Globus pallidus (tissue), 1 donor: ENCODE data around the gene DLG1.
"Not testable (repeated sequence)": the region's sequence is repeated elsewhere in the genome, so short reads cannot be mapped to it uniquely, and the experiment has no call there.

Experiments used
- DNase-seq: peaks from one replicate; pipeline ENCODE4 v3.0.0-alpha.2; 2015; ENCODE audit warnings: low spot score

DLG1 gene

DNA sequence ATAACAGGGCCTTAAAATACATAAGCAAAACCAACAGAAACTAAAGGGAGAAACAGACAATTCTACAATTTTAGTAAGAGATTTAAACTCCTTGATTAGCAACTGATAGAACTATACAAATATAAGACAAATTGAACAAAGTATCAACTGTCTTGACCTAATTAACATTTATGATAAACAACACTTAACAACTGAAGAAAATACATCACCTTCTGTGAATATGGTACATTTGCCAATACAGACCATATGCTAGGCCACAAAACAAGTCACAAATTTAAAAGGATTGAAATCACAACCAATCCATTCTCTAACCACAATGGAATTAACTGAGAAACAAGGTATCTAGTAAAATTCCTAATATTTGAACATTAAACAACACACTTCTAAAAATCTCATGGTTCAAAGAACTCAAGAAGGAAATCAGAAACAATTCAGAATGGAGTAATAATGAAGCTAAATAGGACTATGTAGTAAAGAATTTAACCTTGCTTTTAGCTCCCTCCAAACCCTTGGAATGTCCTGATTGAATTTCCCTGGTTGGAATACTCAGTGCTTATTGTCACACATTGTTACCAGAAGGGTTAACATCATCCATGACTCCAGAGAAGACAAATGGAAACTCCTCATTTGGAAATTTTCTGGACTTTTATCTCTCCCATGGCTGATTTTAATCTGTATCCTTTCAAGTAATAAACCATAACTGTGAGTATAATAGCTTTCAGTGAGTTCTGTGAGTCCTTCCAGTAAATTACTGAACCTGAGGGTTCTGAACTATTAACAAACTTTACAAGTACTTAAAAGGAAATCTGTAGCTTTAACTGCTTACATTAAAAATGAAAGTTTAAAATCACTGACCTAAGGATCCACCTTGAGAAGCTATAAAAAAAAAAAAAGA lies 88.8 kb downstream of the DLG1 start:
- DNase-seq, result no peak

- no peak for DNase-seq
Measured at GRCh38 chr3:197206913-197207312, 91.5 kb downstream of the DLG1 start.

DNA sequence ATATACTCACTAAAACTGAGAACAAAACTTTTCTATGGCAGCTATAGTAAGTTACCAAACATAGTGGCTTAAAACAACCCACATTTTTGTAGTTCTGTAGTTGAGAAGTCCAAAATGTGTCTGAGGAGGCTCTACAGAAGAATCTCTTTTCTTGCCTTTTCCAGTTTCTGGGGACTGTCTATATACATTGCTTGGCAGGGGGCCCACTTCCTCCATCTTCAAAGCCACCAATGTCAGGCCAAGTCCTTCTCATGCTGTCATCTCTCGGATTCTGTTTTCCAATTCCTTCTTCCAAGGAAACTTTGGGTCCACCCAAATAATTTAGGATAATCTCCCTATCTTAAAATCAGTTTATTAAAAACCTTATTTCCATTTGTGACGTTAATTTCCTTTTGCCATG lies 92.7 kb downstream of the DLG1 start:
- no peak for DNase-seq

GRCh38 chr3:197205265-197205664 lies 93.1 kb downstream of the DLG1 start:
- no peak for DNase-seq

- DNase-seq, result no peak
Measured at GRCh38 chr3:197204736-197205135, 93.7 kb downstream of the DLG1 start.

DNA sequence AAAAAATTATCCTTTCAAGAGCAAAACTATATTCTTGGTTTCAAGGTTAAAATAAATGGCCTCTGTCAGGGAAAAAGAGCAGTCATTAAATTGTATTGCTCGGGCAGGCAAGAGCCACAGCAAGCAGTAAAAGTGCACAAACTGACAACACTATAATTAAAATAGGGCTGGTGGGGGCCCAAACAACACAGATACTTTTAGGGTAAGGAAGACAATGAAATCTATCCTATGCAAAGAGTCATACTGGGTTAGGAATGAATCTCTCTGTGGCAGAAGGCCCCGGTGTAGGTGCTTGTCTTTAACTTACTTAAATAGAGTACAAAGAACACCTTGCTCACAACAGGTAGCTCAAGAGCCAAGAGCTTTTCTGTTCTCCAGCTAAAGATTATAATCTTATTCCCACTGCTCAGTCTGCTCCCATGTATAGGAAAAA lies 94.7 kb downstream of the DLG1 start:
- DNase-seq, result no peak

- DNase-seq, result no peak
Measured at GRCh38 chr3:197202694-197203093, 95.7 kb downstream of the DLG1 start.

DNA sequence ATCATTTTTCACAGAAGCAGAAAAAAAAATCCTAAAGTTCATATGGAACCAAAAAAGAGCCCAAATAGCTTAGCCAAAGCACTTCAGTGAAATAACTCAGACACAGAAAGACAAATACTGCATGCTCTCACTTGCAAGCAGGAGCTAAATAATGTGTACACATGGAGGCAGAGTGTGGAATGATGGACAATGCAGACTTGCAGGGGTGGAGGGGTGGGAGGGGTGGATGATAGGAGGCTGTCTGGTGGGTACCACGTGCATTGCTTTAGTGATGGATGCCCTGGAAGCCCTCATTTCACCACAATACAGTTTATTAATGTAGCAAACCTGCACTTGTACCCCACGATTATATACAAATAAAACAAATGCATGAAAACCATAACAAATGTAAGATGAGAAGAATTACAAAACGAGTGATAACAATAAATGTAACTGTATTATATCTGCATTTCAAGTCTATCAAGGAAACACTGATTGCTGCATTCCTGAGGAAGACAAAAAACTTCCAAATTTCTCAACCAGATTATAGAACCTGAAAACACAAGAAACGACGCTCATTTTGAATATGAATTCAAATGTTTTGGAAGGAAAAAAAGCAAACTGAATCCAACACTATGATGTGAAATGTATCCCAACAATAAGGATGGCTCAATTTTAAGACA lies 96.5 kb downstream of the DLG1 start:
- DNase-seq, result no peak

- DNase-seq, result not testable (repeated sequence)
Measured at GRCh38 chr3:197200856-197201255, 97.6 kb downstream of the DLG1 start.

DNA sequence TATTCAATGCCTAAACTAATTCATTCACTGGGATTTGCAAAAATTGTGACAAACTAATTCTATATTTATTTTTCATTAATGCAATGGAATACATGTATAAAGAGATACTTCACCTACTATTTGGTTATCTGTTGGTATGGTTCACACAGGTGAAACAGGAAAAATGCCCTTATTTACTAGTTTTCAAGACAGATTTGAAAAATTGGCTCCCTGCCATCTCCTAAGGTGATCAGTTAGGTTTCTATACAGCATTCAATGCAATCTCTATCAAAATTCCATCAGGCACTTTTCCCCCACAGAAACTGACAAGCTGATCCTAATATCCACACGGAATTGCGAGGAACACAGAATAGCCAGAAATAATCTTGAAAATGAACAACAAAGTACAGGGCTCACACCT lies 101.1 kb downstream of the DLG1 start:
- DNase-seq, result no peak

GRCh38 chr3:197196192-197196591 lies 102.2 kb downstream of the DLG1 start:
- DNase-seq, result no peak

GRCh38 chr3:197195326-197195725 lies 103.1 kb downstream of the DLG1 start:
- DNase-seq, result no peak

GRCh38 chr3:197193759-197194158 lies 104.7 kb downstream of the DLG1 start:
- not testable (repeated sequence) for DNase-seq

GRCh38 chr3:197191897-197192296 lies 106.5 kb downstream of the DLG1 start:
- no peak for DNase-seq

- DNase-seq, result no peak
Measured at GRCh38 chr3:197189623-197190022, 108.8 kb downstream of the DLG1 start.

- no peak for DNase-seq
Measured at GRCh38 chr3:197188963-197189362, 109.4 kb downstream of the DLG1 start.

DNA sequence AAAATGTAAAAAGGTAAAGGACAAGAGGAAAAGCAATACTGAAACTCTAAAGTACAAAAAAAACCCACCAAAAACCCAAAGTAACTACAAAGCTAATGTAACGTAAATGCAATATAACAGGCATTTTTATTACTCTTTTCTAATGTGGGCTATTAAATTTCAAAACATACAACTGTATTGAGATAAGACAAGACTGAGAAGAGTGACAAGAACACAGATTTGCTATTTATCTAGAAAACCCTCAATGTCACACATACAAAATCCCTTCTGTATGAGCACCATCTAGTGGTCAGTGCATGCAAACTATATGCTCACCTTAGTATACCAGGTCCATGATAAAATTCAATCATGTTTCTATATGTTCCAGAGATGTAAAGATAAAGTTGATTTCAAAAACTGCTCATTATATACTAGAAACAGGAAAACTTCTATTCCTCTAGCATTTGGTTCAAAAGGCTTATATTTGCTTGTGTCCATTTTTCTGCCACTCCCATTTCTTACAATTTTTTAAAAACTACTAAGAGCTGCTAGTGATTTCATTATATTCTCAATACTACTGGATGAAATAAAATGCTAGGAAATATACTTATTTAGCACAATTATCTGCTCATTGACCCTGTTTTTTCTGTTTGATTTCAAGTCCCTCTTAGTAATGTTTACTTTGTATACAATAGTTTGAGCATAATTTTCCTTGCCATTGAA lies 111.4 kb downstream of the DLG1 start:
- peak; percentile 56 for DNase-seq

DNA sequence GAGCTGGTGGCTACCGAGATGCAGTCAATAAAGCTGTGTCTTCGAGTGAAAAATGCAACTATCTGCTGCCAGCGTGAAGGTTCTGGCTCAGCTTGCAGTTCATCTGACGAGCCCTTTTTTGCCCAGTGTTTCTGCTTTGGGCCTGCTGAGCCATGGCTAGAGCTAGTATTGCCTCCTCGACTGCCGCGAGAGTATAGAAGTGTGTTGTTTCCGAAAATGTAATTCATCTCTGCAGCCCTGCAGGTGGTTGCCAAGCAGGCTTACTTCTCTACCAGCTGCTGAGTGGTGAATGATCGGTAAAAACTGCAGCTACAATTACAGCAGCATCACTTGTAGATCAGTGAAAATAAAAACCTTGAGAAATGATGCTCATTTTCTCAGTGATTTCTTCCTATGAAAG lies 114.8 kb downstream of the DLG1 start:
- DNase-seq, result peak; percentile 25

- DNase-seq, result no peak
Measured at GRCh38 chr3:197181741-197182140, 116.7 kb downstream of the DLG1 start.

GRCh38 chr3:197178998-197179397 lies 119.4 kb downstream of the DLG1 start:
- no peak for DNase-seq

- no peak for DNase-seq
Measured at GRCh38 chr3:197175503-197175902, 122.9 kb downstream of the DLG1 start.

DNA sequence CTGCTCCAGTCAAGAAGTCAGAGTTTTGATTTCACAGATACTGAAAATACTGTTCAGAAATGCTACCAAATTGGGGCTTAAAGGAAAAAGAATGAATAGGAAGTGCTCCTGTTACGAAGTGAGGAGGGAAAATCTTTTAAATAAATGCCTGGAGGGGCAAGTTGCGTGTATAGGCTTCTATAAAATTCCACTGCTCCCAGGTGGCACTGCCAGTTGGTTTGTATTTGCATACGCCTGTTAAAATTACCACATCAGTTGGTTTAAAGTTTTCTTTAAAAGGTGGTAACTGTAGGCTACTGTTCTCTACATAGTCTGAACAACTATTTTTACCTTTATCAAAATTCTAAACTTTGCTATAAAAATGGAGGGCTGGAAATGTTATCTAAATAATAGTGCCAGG lies 123.5 kb downstream of the DLG1 start:
- no peak for DNase-seq

DNA sequence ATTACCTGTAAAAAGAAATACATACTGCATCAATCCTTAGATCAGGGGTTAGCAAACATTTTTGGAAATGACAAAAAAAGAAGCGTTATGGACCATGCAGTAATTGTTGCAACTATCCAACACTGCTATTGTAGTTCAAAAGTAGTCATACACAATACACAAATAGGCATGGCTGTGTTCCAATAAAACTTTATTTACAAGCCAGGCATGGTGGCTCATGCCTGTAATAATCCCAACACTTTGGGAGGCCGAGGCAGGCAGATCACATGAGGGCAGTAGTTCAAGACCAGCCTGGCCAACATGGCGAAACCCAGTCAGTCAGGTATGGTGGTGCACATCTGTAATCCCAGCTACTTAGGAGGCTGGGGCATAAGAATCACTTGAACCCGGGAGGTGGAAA lies 124.8 kb downstream of the DLG1 start:
- no peak for DNase-seq
